ENCODE measurements around the gene UNCX.

The UNCX gene

DNA sequence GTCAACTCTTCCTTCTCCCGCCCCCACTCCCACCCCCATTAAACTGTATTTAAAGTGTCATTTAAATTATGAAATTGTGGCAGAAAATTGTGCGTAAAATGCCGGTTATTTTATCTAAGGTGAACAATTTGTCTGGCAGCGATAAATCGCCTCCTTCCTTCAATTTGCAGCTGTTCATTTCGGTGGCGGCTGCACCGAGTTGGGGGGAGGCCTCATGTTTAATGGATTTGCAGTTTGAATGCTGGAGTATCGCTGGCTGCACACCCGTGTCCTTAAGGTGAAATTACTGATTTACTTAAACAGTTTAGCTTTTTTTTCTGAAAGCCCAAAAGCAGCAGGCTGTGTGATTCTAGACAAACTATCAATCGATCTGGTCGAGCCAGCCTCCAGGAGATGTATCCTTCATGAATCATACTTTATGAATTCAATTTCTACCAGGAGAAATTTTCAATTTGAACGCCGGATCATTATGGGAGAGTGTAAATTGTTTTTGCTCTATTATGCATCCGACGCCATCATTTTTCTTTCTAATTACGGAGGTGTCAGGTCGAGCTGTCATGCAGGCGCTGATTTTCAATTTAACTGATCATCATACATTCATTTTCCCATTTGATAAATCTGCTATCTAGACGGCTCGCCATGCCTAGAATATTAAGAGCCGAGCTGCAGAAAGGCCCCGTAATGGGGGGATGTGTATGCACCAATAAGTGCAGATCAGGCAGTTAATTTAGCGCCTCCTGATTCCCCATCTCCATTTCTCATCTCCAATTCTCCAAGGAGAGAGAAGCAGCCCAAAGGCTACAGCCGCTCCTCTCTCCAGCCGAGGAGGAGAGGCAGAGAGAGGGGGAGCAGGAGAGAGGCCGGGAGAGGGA lies 6.5 kb downstream of the UNCX start:
- Histone ChIP-seq H3K27me3 (ENCODE audit: insufficient read depth, insufficient read length) (peaks cover 97% of the 10 kb centered on the region), H3K4me3 (ENCODE audit: insufficient read length, low read depth) (no peak overlapping the region), H3K36me3 (ENCODE audit: insufficient read depth, insufficient read length, low read length) (no peaks in the 10 kb centered on the region), H3K9ac (ENCODE audit: insufficient read length, low read depth) (no peak overlapping the region), H3K4me1 (ENCODE audit: insufficient read depth, insufficient read length) (peaks cover 6% of the 10 kb centered on the region), H3K9me3 (ENCODE audit: insufficient read depth, low read length) (no peaks in the 10 kb centered on the region)
- DNase-seq (ENCODE audit: low read depth, low spot score) = no peak
- no peak for TF ChIP-seq YY1 (IDR thresholded peaks at IDR 0.05; ENCODE audit: insufficient read depth, insufficient read length)
- TF ChIP-seq ZNF274 (IDR thresholded peaks at IDR 0.05; ENCODE audit: low read depth, low read length) = no peak
- TF ChIP-seq SUZ12 (IDR thresholded peaks at IDR 0.05; ENCODE audit: extremely low read depth, insufficient read depth, insufficient read length) = peak; percentile 95

DNA sequence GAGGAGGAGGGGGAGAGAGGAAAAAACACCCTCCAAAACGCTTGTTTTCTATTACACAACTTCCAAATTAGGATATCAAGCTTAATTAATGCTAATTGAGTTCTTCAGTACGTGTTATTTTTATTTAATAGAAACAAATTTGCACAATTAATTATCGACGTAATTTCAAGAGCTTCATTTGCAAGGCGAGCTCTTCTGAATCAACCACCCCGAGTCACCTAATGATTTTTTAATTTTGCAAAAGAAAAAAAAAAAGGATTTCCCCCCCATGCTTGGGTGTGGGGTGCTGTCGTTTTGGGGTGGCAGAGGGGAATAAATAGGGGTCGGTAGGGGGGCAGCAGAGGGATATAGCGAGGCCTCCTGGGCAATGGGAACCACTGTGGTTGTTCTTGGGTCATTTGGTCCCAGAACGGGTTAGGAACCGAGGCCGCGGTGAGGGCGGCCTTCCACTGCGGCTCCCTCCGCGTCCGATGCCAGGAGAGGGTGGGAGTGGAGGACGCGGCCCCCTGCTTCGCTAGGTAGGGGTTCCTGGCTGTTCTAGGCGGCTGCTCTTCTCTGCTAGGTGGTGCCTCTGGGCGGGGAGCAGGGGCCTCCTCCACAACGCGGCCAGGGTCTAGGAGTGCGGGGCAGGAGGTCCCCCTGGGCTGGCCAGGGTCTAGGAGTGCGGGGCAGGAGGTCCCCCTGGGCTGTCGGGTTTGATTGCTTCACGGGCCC lies 7.3 kb downstream of the UNCX start:
- Histone ChIP-seq H3K4me1 (ENCODE audit: insufficient read depth, insufficient read length) (peaks cover 8% of the 10 kb centered on the region), H3K9me3 (ENCODE audit: insufficient read depth, low read length) (no peaks in the 10 kb centered on the region), H3K4me3 (ENCODE audit: insufficient read length, low read depth) (no peak overlapping the region), H3K27me3 (ENCODE audit: insufficient read depth, insufficient read length) (peaks cover 97% of the 10 kb centered on the region), H3K36me3 (ENCODE audit: insufficient read depth, insufficient read length, low read length) (no peaks in the 10 kb centered on the region), H3K9ac (ENCODE audit: insufficient read length, low read depth) (no peak overlapping the region)
- DNase-seq (ENCODE audit: low read depth, low spot score) = no peak
- TF ChIP-seq YY1 (IDR thresholded peaks at IDR 0.05; ENCODE audit: insufficient read depth, insufficient read length) (no peak), ZNF274 (IDR thresholded peaks at IDR 0.05; ENCODE audit: low read depth, low read length) (no peak), SUZ12 (IDR thresholded peaks at IDR 0.05; ENCODE audit: extremely low read depth, insufficient read depth, insufficient read length) (no peak)

- Histone ChIP-seq H3K9me3 (ENCODE audit: insufficient read depth, low read length) (no peaks in the 10 kb centered on the region), H3K4me1 (ENCODE audit: insufficient read depth, insufficient read length) (peaks cover 12% of the 10 kb centered on the region), H3K27me3 (ENCODE audit: insufficient read depth, insufficient read length) (peaks cover 97% of the 10 kb centered on the region), H3K4me3 (ENCODE audit: insufficient read length, low read depth) (no peak overlapping the region), H3K9ac (ENCODE audit: insufficient read length, low read depth) (no peak overlapping the region), H3K36me3 (ENCODE audit: insufficient read depth, insufficient read length, low read length) (no peaks in the 10 kb centered on the region)
- no peak for TF ChIP-seq ZNF274 (IDR thresholded peaks at IDR 0.05; ENCODE audit: low read depth, low read length)
- TF ChIP-seq YY1 (IDR thresholded peaks at IDR 0.05; ENCODE audit: insufficient read depth, insufficient read length) = no peak
- no peak for TF ChIP-seq SUZ12 (IDR thresholded peaks at IDR 0.05; ENCODE audit: extremely low read depth, insufficient read depth, insufficient read length)
- DNase-seq (ENCODE audit: low read depth, low spot score) = no peak
These were observed 8.0 kb downstream of the UNCX start for GRCh38 chr7:1240517-1241257.

DNA sequence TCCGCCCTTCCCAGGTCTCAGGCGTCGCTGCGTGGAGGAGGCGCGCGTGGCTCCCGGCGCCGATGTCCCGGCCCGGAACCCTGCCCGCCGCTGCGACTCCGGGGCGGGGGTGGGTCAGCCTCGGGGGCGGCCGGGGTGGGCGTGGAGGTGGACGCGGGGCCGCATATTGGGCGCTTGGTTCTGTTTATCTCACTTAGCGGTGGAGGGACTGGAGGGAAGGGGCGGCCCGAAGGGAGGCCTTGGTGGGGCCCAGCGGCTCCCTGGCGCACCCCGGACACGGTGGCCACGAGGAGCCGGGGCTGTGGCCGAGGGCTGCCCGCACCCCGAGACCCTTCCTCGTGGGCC lies 8.6 kb downstream of the UNCX start:
- H3K27me3 ChIP-seq (ENCODE audit: insufficient read depth, insufficient read length) = peaks cover 97% of the 10 kb centered on the region
- H3K36me3 ChIP-seq (ENCODE audit: insufficient read depth, insufficient read length, low read length) = no peaks in the 10 kb centered on the region
- no peak overlapping the region for H3K4me3 ChIP-seq (ENCODE audit: insufficient read length, low read depth)
- no peak for DNase-seq (ENCODE audit: low read depth, low spot score)
- H3K4me1 ChIP-seq (ENCODE audit: insufficient read depth, insufficient read length) = peaks cover 12% of the 10 kb centered on the region
- H3K9me3 ChIP-seq (ENCODE audit: insufficient read depth, low read length) = no peaks in the 10 kb centered on the region
- H3K9ac ChIP-seq (ENCODE audit: insufficient read length, low read depth) = no peak overlapping the region
- TF ChIP-seq SUZ12 (IDR thresholded peaks at IDR 0.05; ENCODE audit: extremely low read depth, insufficient read depth, insufficient read length) (peak; percentile 95), ZNF274 (IDR thresholded peaks at IDR 0.05; ENCODE audit: low read depth, low read length) (no peak), YY1 (IDR thresholded peaks at IDR 0.05; ENCODE audit: insufficient read depth, insufficient read length) (no peak)

DNA sequence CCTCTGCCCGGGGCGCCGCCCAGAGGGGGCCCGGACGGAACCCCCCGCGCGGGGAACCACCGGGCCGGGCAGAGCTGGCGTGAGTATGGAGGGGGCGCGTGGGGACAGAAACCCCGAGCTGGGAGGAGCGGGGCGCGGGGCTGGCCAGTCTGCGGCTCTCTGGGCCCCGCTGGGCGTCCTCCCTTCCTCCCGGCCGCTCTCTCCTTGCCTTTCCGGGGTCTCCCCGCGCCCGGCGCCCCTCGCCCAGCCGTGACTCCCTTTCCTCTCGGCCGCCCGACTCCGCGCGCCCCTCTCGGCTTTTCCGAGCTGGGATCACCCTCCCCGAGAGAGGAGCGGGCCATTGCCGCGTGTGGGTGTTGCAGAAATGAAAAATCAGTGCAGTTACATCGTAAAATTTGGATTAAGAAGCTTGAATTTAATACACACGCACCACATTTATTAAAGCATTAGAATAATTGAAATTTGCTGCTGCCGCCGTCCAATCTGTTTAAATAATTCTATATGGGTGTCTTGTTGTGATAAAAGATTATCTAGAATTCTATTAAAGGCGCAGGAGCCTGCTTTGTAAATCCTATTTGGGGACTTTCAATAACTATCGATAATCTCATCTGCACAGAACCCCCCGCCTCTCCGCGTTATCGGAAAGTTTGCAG lies 9.1 kb downstream of the UNCX start:
- Histone ChIP-seq H3K4me3 (ENCODE audit: insufficient read length, low read depth) (no peak overlapping the region), H3K27me3 (ENCODE audit: insufficient read depth, insufficient read length) (peaks cover 100% of the 10 kb centered on the region), H3K36me3 (ENCODE audit: insufficient read depth, insufficient read length, low read length) (no peaks in the 10 kb centered on the region), H3K9ac (ENCODE audit: insufficient read length, low read depth) (no peak overlapping the region), H3K9me3 (ENCODE audit: insufficient read depth, low read length) (no peaks in the 10 kb centered on the region), H3K4me1 (ENCODE audit: insufficient read depth, insufficient read length) (peaks cover 12% of the 10 kb centered on the region)
- peak; percentile 95 for TF ChIP-seq SUZ12 (IDR thresholded peaks at IDR 0.05; ENCODE audit: extremely low read depth, insufficient read depth, insufficient read length)
- no peak for TF ChIP-seq ZNF274 (IDR thresholded peaks at IDR 0.05; ENCODE audit: low read depth, low read length)
- no peak for DNase-seq (ENCODE audit: low read depth, low spot score)

DNA sequence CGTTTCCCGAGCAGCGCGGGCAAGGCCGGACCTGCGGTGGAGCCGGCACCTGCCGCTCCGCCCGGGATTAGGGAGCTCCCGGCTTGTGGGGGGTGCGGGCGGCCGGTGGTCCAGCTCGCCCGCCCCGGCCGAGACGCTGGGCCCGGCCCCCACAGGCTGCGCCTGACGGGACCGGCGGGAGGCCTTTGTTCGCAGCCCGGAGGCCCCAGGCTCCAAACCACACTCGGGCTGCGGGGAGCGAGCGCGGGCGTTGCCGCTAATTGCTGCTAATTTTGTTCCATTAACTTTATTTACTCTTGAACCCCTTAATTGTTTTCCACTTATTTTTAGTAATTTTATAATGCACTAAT lies 9.6 kb downstream of the UNCX start:
- Histone ChIP-seq H3K9me3 (ENCODE audit: insufficient read depth, low read length) (no peaks in the 10 kb centered on the region), H3K4me1 (ENCODE audit: insufficient read depth, insufficient read length) (peaks cover 12% of the 10 kb centered on the region), H3K9ac (ENCODE audit: insufficient read length, low read depth) (no peak overlapping the region), H3K4me3 (ENCODE audit: insufficient read length, low read depth) (no peak overlapping the region), H3K36me3 (ENCODE audit: insufficient read depth, insufficient read length, low read length) (no peaks in the 10 kb centered on the region), H3K27me3 (ENCODE audit: insufficient read depth, insufficient read length) (peaks cover 100% of the 10 kb centered on the region)
- TF ChIP-seq YY1 (IDR thresholded peaks at IDR 0.05; ENCODE audit: insufficient read depth, insufficient read length) (no peak), ZNF274 (IDR thresholded peaks at IDR 0.05; ENCODE audit: low read depth, low read length) (no peak)
- DNase-seq (ENCODE audit: low read depth, low spot score) = no peak

Measured in NT2/D1 (cell line).